ENCODE data around the gene LBH. TPM values are rescaled to one million over a fixed set of nuclear protein-coding genes. Genes with fewer than 3 reads are reported as not detected.

Gene LBH
- total RNA-seq, 4 donors from 2014 or later: 13.4 to 72.0 (median 42.6) TPM

DNA sequence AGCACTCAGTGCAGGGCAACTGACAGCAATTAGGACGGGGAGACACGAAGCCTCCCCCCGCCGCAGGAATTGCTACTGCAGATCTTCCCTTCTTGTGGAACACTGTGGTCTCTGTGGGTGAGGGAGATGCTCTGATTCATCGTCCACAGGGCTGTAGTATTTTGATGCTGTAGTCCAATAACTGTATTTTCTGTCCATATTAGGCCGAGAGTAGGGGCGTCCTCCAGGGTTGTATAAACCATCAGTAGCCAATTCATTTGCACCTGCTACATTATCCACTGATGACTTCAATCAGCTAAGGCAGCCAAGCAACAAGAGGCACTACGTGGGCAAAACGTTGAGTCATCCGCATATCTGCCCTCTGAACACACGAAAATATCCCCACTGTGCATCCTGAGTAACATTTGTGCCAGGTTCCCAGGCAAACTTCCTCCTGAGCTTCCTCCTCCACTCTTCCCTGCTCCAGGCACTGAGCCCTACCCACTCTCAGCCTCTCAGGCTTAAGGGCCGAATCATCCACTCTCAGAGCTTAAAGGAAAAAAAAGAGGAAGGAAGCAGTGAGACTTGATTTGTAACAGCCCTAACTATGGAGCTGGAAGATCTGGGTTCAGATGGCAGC is 62.1 kb downstream of the LBH start:
- TF ChIP-seq, protein P1, sequence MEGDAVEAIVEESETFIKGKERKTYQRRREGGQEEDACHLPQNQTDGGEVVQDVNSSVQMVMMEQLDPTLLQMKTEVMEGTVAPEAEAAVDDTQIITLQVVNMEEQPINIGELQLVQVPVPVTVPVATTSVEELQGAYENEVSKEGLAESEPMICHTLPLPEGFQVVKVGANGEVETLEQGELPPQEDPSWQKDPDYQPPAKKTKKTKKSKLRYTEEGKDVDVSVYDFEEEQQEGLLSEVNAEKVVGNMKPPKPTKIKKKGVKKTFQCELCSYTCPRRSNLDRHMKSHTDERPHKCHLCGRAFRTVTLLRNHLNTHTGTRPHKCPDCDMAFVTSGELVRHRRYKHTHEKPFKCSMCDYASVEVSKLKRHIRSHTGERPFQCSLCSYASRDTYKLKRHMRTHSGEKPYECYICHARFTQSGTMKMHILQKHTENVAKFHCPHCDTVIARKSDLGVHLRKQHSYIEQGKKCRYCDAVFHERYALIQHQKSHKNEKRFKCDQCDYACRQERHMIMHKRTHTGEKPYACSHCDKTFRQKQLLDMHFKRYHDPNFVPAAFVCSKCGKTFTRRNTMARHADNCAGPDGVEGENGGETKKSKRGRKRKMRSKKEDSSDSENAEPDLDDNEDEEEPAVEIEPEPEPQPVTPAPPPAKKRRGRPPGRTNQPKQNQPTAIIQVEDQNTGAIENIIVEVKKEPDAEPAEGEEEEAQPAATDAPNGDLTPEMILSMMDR (IDR thresholded peaks at IDR 0.05): no peak
- TF ChIP-seq POLR2A (IDR thresholded peaks at IDR 0.05): no peak
- intact Hi-C loops (cut with DNase I; ENCODE audit: low total_unique reads): no loop called here
- no peak for DNase-seq (ENCODE audit: low spot score in 2 of 2)
- no peak overlapping the region for H3K4me3 ChIP-seq (ENCODE audit: low read depth, poor library complexity, severe bottlenecking)
- WGBS, 2 donors: 62 to 65% methylated on average over 12 of the region's 12 CpGs

- DNase-seq (ENCODE audit: low spot score in 2 of 2): no peak
- H3K4me3 ChIP-seq (ENCODE audit: low read depth, poor library complexity, severe bottlenecking): no peak overlapping the region
- TF ChIP-seq, protein P1 (IDR thresholded peaks at IDR 0.05): no peak
- TF ChIP-seq POLR2A (IDR thresholded peaks at IDR 0.05): no peak
- intact Hi-C loops (cut with DNase I; ENCODE audit: low total_unique reads): no loop called here
- whole genome bisulfite sequencing, 2 donors: 93 to 96% methylated on average over 5 of the region's 5 CpGs
These were observed 62.8 kb downstream of the LBH start for GRCh38 chr2:30294133-30294532.

DNA sequence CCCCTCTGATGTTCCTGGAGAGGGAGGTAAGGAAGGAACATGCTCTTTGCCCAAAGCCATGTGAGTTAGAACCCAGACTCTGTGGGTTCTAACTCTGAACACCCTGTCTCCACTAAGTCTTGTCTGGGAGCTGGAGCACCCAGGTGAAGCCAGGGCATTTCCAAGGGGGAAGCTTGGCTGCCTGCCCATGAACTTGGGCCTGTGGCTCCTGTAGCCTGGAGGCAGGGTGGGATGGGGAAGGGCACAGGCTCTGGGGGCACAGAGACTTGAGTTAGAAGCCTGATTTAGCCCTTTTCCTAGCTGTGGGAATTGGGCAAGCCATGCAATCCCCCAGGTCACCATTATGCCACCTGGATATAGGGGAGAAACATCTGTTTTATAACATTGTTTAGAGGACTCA is 65.2 kb downstream of the LBH start:
- no peak overlapping the region for H3K4me3 ChIP-seq (ENCODE audit: low read depth, poor library complexity, severe bottlenecking)
- no peak for DNase-seq (ENCODE audit: low spot score in 2 of 2)
- intact Hi-C loops (cut with DNase I; ENCODE audit: low total_unique reads): no loop called here
- TF ChIP-seq, protein P1 (IDR thresholded peaks at IDR 0.05): no peak
- no peak for TF ChIP-seq POLR2A (IDR thresholded peaks at IDR 0.05)

GRCh38 chr2:30298302-30298701 is 67.0 kb downstream of the LBH start:
- TF ChIP-seq POLR2A (IDR thresholded peaks at IDR 0.05): no peak
- TF ChIP-seq, protein P1 (IDR thresholded peaks at IDR 0.05): no peak
- intact Hi-C loops (cut with DNase I; ENCODE audit: low total_unique reads): no loop called here
- 90% methylated on average over 6 of the region's 6 CpGs for WGBS, 2 donors
- no peak overlapping the region for H3K4me3 ChIP-seq (ENCODE audit: low read depth, poor library complexity, severe bottlenecking)
- DNase-seq (ENCODE audit: low spot score in 2 of 2): no peak

- no peak overlapping the region for H3K4me3 ChIP-seq (ENCODE audit: low read depth, poor library complexity, severe bottlenecking)
- DNase-seq (ENCODE audit: low spot score in 2 of 2): no peak
- 84 to 86% methylated on average over 3 of the region's 3 CpGs for WGBS, 2 donors
- TF ChIP-seq, protein P1 (IDR thresholded peaks at IDR 0.05): no peak
- TF ChIP-seq POLR2A (IDR thresholded peaks at IDR 0.05): no peak
- intact Hi-C loops (cut with DNase I; ENCODE audit: low total_unique reads): no loop called here
These were observed 68.8 kb downstream of the LBH start for GRCh38 chr2:30300122-30300455.

All from lower leg skin (tissue), 4 donors.